Stomach (tissue), 4 donors: Measurements from ENCODE around the gene FES.

Experiments
- EP300 ChIP-seq: sonication (generic); formaldehyde crosslinking; IDR thresholded peaks from one replicate; pipeline ENCODE4 v1.6.1; 2017; ENCODE audit warnings: antibody characterized with exemption
- POLR2A ChIP-seq, 4 donors: fragments of 450-650 bp; IDR thresholded peaks; one replicate each; pipeline ENCODE4 v1.6.1; 2016; ENCODE audit warnings: antibody characterized with exemption in 4 of 4, control low read depth in 2 of 4, mild to moderate bottlenecking in 1 of 4, moderate library complexity in 1 of 4
- POLR2AphosphoS5 ChIP-seq, 3 donors: sonication (generic); formaldehyde crosslinking; IDR thresholded peaks; one replicate each; pipeline ENCODE4 v1.6.1; 2016; ENCODE audit warnings: antibody characterized with exemption in 3 of 3
- TF ChIP-seq, protein P1 (sequence below), 7 experiments: fragments of 450-650 bp in 4 of 7; fragments of 200-600 bp in 3 of 7; sonication (generic) in 3 of 7; IDR thresholded peaks; one replicate each; pipeline ENCODE4 v1.5.1; 2016 to 2019; ENCODE audit warnings: antibody characterized with exemption in 7 of 7, control low read depth in 2 of 7, mild to moderate bottlenecking in 1 of 7

DNA sequence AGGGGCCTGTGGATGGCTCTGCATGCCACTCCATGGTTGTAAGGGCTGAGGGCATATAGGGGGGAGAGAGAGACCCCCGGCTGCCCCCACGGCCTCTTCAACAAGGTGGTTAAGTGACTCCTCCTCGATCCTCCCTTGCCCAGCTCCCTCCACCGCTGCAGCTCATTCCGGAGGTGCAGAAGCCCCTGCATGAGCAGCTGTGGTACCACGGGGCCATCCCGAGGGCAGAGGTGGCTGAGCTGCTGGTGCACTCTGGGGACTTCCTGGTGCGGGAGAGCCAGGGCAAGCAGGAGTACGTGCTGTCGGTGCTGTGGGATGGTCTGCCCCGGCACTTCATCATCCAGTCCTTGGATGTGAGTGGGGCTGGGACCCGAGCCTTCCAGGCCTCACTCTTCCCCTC, 6.5 kb downstream of the FES start:
- TF ChIP-seq, protein P1, sequence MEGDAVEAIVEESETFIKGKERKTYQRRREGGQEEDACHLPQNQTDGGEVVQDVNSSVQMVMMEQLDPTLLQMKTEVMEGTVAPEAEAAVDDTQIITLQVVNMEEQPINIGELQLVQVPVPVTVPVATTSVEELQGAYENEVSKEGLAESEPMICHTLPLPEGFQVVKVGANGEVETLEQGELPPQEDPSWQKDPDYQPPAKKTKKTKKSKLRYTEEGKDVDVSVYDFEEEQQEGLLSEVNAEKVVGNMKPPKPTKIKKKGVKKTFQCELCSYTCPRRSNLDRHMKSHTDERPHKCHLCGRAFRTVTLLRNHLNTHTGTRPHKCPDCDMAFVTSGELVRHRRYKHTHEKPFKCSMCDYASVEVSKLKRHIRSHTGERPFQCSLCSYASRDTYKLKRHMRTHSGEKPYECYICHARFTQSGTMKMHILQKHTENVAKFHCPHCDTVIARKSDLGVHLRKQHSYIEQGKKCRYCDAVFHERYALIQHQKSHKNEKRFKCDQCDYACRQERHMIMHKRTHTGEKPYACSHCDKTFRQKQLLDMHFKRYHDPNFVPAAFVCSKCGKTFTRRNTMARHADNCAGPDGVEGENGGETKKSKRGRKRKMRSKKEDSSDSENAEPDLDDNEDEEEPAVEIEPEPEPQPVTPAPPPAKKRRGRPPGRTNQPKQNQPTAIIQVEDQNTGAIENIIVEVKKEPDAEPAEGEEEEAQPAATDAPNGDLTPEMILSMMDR (IDR thresholded peaks at IDR 0.05) = no peak
- TF ChIP-seq POLR2A (IDR thresholded peaks at IDR 0.05) (no peak), POLR2AphosphoS5 (IDR thresholded peaks at IDR 0.05) (no peak), EP300 (no peak)
